Activated T-helper 1 cell treated with anti-CD3 and anti-CD28 coated beads, Interleukin-12 subunit alpha, Interleukin-12 subunit beta, Interleukin-2, Interleukin-4 antibody, amounts not matched to agents 30 ng/mL and 10 ng/mL and 1 ng/mL, durations not matched to agents 14 hours and 24 hours and 36 hours (primary cell): ENCODE data around the gene WDR26. TPM values are rescaled to one million over a fixed set of nuclear protein-coding genes. Genes with fewer than 3 reads are reported as not detected.
A peak's percentile ranks its signal among the peaks of the same experiment; 100 is the strongest.

ENCODE experiments used
- DNase-seq: peaks from one replicate; pipeline ENCODE4 v3.0.0; 2021; ENCODE audit warnings: low spot score
- H3K27ac Mint-ChIP-seq: one replicate; pipeline ENCODE4 v1.8.0; 2021; ENCODE audit warnings: mild to moderate bottlenecking, mixed read lengths
- H3K27me3 Mint-ChIP-seq: one replicate; pipeline ENCODE4 v1.8.0; 2022; ENCODE audit warnings: mild to moderate bottlenecking, moderate library complexity, mixed read lengths; ENCODE audit not compliant: insufficient read depth
- H3K36me3 Mint-ChIP-seq: one replicate; pipeline ENCODE4 v1.8.0; 2021; ENCODE audit warnings: low read depth, mixed read lengths
- H3K4me1 Mint-ChIP-seq: one replicate; pipeline ENCODE4 v1.8.0; 2021; ENCODE audit warnings: low read depth, mixed read lengths
- H3K4me3 Mint-ChIP-seq: one replicate; pipeline ENCODE4 v1.8.0; 2021; ENCODE audit warnings: mild to moderate bottlenecking, moderate library complexity, mixed read lengths
- H3K9me3 Mint-ChIP-seq: one replicate; pipeline ENCODE4 v1.8.0; 2021; ENCODE audit warnings: mixed read lengths
- intact Hi-C: fragments of 100-400 bp; cut with micrococcal nuclease; formaldehyde crosslinking; loops from one replicate; pipeline ENCODE4 v1.15.1; 2024
- total RNA-seq: library from RNA; stranded (reverse); gene quantifications from 2 replicates; pipeline ENCODE4 v1.2.3, GENCODE V29; 2022

Gene WDR26
- total RNA-seq, 1 donor from 2014 or later, result 91.6 TPM

DNA sequence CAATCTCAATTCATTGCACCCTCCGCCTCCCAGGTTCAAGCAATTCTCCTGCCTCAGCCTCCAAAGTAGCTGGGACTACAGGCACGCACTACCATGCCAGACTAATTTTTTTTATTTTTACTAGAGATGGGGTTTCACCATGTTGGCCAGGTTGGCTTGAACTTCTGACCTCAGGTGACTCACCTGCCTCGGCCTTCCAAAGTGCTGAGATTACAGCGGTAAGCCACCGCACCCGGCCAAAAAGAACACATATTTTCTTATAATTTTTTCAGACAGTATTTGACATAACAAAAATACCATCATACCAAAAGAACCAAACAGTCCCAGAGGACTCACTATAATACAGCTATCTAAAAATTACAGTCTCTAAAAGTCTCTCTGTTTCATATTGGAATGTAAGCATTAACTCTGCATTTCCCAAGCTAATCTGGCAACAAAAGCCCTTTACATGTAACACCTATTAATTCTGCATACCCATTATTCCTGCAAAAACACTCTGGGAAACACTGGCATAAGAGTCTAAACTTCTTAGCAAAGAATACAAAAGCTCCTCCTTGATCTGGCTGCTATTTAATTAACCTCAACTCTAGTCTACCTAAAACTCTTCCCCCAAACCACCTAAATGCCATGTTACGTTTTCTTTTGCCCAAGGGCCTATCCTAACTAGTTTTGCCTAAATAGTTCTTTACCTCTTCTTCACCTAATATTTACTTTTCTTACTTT lies 26.9 kb downstream of the WDR26 start:
- Mint-ChIP-seq H3K9me3 (no peaks in the 10 kb centered on the region), H3K4me3 (no peak overlapping the region), H3K27me3 (no peaks in the 10 kb centered on the region), H3K36me3 (peaks cover 47% of the 10 kb centered on the region), H3K4me1 (peaks cover 27% of the 10 kb centered on the region), H3K27ac (peak overlapping the region; percentile 15)
- no peak for DNase-seq
- intact Hi-C loops, result loop anchor here (2.0 kb wide), 1 partner anchor 17 kb away; no protein-coding TSS in a partner anchor

DNA sequence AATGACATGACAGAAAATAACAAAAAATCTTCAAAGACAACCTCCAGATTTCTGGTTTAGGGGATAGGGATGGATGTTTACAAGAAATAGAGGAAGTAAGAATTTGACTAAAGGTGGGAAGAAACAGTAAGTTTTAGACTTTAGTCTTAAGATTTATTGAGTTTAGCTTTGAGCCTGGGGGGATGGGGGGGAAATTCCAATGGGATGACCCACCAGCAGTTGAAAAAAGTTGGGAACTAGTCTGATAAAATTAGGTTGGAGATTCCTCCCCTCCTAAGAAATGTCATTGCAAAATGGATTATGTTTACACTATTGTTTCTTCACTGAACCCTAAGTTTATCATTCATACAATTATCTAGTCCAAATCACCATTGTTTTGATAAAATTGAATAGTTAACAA lies 28.4 kb downstream of the WDR26 start:
- H3K9me3 Mint-ChIP-seq, result no peaks in the 10 kb centered on the region
- H3K27me3 Mint-ChIP-seq, result no peaks in the 10 kb centered on the region
- peaks cover 30% of the 10 kb centered on the region for H3K4me1 Mint-ChIP-seq
- H3K4me3 Mint-ChIP-seq, result no peak overlapping the region
- DNase-seq, result no peak
- peaks cover 41% of the 10 kb centered on the region for H3K36me3 Mint-ChIP-seq
- H3K27ac Mint-ChIP-seq, result no peak overlapping the region
- intact Hi-C loops, result no loop called here

DNA sequence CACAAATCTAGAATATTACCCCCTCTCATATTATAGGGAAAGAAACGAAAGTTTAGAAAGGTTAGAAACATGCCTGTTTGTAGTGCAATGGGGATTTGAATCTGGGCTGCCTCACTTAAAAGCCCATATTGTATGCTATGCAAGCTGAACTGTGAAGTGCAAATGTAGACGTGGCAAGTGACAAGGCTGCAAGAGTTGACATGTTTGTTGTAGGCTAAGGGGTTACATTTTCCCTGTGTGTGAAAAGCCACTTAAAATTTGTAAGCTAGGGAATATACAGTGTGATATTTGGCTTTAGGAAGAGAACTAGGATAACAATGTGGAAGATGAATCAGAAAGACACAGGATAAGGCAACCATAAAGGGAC lies 29.0 kb downstream of the WDR26 start:
- Mint-ChIP-seq H3K4me3 (no peak overlapping the region), H3K9me3 (no peaks in the 10 kb centered on the region), H3K27me3 (no peaks in the 10 kb centered on the region), H3K27ac (peak overlapping the region; percentile 6), H3K4me1 (peaks cover 30% of the 10 kb centered on the region), H3K36me3 (peaks cover 43% of the 10 kb centered on the region)
- intact Hi-C loops, result no loop called here
- no peak for DNase-seq

DNA sequence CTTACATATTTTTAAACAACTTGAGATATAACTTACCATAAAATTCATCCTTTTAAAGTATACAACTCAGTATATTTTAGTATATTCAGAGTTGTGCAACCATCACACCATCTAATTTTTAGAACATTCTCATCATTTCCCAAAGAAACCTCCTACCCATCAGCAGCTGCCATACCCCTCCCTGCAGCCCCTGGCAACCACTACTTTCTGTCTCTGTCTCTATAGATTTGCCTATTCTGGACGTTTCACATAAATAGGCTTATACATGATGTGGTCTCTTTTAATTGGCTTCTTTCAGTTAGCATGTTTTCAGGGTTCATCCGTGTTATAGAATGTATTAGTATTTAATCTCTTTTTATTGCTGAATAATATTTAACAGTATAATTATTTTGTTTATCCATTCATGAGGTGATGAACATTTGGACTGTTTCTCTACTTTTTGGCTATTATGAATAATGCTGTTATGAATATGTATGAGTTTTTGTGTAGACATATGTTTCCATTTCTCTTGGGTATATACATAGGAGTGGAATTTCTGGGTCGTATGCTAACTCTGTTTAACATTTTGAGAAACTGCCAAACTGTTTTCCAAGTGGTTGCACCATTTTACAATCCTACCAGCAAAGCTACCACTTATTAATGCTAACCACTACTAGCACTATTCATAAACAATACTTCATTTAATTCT lies 29.5 kb downstream of the WDR26 start:
- Mint-ChIP-seq H3K27ac (peak overlapping the region; percentile 57), H3K4me1 (peaks cover 30% of the 10 kb centered on the region), H3K27me3 (no peaks in the 10 kb centered on the region), H3K9me3 (no peaks in the 10 kb centered on the region), H3K36me3 (peaks cover 44% of the 10 kb centered on the region), H3K4me3 (no peak overlapping the region)
- no peak for DNase-seq
- intact Hi-C loops, result no loop called here

DNA sequence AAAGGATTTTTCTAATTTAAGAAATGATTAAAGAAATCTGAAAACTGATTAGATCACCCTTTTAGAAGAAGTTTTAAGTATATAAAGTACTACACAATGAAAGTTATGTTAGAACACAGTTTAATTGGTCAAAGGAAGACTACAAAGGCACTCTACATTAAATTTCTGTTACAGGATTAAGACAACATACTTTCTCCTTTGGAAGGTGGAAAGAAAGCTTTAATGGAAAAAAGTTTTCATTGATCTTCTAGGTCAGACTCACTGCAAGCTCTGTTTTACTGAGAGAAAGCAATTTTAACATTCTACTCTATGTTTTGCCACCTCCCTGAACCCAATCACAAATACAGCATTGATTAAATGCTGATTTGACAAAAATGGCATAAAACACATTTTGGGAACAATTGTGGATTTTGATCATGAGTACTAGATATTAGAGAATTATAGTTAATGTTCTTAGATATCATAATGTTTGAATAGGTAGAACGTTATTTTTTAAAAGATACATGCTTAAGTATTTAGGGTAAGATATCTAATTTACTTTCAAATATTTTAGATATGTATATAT lies 32.0 kb downstream of the WDR26 start:
- intact Hi-C loops, result no loop called here
- no peak for DNase-seq
- H3K9me3 Mint-ChIP-seq, result no peaks in the 10 kb centered on the region
- no peaks in the 10 kb centered on the region for H3K27me3 Mint-ChIP-seq
- H3K27ac Mint-ChIP-seq, result no peak overlapping the region
- no peak overlapping the region for H3K4me3 Mint-ChIP-seq
- peaks cover 58% of the 10 kb centered on the region for H3K36me3 Mint-ChIP-seq
- peaks cover 34% of the 10 kb centered on the region for H3K4me1 Mint-ChIP-seq

DNA sequence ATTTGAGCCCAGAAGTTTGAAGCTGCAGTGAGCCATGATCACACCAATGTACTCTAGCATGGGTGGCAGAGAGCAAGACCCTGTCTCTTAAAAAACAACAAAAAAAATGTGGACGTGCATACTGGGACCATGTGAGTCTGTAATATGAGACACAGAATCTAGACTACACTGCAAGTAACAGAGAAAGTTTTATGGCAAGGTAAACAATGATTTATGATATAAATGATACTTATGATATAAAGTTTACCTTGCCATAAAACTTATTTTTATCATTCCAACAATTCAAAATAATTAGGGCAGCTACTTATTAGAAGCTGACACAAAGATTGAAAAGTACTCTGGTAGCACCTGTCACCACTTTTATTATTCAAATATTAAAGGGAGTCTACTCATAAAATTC lies 34.7 kb downstream of the WDR26 start:
- intact Hi-C loops, result no loop called here
- Mint-ChIP-seq H3K4me1 (peaks cover 22% of the 10 kb centered on the region), H3K27ac (peak overlapping the region; percentile 34), H3K36me3 (peaks cover 61% of the 10 kb centered on the region), H3K27me3 (no peaks in the 10 kb centered on the region), H3K9me3 (no peaks in the 10 kb centered on the region), H3K4me3 (no peak overlapping the region)
- DNase-seq, result no peak

DNA sequence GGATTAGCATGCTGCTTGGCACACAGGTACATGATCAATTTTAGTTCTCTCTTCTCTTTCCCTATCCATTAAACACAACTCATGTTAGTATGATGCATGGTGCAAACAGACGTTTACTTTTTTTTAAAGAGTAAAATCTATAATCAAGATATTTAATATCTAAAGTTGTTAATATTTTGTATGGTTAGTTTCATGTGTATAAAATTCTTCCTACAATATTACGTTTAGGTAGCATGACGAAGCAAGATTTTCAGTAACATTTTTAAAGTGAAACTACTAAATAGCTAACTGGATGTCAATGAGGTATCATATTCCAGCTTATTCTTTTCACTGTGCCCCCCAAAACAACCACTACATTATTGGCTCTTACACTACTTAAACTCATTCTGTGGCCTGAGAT lies 41.3 kb downstream of the WDR26 start:
- Mint-ChIP-seq H3K4me3 (no peak overlapping the region), H3K9me3 (no peaks in the 10 kb centered on the region), H3K36me3 (peaks cover 60% of the 10 kb centered on the region), H3K27ac (peak overlapping the region; percentile 31), H3K27me3 (no peaks in the 10 kb centered on the region), H3K4me1 (peaks cover 19% of the 10 kb centered on the region)
- no peak for DNase-seq
- intact Hi-C loops, result no loop called here

DNA sequence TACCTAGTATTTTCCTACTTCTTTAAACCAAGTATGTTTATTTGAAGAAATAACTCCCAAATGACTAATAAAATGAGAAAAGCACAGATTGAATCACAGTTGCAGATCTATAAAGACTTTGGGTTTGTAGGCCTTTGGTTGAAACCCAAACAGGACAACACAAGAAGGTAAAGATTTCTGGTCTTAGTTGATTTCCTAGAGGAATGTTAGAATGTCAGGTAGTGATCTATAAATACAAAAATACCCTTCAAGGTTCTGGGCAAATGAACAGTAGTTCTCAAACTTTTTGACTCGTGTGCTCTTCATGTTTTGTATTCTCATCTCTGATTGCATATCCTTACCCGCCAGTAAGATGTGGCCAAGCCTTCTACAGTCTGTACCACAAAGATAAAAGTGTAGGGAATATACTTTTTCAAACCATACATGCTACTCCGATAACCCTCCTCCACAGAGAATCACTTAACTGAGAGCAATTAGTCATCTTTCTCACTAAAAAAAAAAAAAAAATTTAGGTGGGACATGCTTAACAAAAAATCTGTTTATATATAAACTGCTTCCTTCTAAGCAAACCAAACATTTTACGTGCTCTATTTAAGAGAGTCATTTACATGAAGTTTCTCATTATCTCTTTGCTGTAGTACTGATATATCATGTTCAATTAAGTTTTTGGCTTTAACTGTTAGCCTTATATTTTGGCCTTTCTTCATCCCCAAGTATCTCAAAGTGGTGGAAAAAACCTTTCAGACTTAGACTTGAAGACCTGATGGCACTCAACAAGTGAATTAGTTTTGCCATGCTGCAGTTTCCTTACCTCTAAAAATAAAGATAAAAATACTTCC lies 42.0 kb downstream of the WDR26 start:
- Mint-ChIP-seq H3K4me1 (peaks cover 25% of the 10 kb centered on the region), H3K27ac (peak overlapping the region; percentile 34), H3K36me3 (peaks cover 58% of the 10 kb centered on the region), H3K27me3 (no peaks in the 10 kb centered on the region), H3K9me3 (no peaks in the 10 kb centered on the region), H3K4me3 (no peak overlapping the region)
- intact Hi-C loops, result no loop called here
- no peak for DNase-seq

DNA sequence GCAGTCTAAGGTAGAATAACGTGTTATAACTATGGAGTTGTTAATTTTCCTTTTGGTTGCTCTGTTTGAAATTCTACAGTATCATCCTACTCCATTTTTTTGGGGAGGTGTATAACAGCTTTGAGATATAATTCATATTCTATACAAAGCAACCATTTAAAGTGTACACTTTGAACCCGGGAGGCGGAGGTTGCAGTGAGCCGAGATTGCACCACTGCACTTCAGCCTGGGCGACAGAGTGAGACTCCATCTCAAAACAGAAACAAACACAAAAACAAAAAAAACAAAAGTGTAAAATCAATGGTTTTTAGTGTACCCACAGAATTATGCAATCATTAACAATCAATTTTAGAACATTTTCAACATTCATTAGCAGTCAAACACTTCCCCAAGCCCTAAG lies 44.1 kb downstream of the WDR26 start:
- no peaks in the 10 kb centered on the region for H3K9me3 Mint-ChIP-seq
- no peaks in the 10 kb centered on the region for H3K27me3 Mint-ChIP-seq
- no peak for DNase-seq
- no peak overlapping the region for H3K4me3 Mint-ChIP-seq
- intact Hi-C loops, result no loop called here
- H3K27ac Mint-ChIP-seq, result no peak overlapping the region
- peaks cover 43% of the 10 kb centered on the region for H3K4me1 Mint-ChIP-seq
- peaks cover 52% of the 10 kb centered on the region for H3K36me3 Mint-ChIP-seq

DNA sequence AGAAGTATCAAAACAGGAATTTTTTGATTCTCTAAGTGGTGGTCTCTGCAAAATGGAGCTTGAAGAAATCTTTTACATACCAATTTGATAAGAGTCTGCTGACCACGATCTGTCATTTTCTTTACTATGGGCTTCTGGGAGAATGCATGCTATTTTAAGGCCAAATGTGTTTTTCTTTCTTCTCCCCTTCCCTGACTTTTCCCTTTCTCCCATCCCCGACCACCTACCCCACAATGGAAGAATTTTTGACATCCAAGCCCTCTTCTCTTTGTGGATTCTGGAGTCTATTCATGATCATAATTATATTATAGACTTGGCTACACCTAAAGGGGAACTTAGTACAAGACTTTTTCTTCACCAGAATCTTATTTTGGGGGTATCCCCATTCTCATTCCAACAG lies 46.7 kb downstream of the WDR26 start:
- no peak for DNase-seq
- Mint-ChIP-seq H3K27me3 (no peaks in the 10 kb centered on the region), H3K27ac (peak overlapping the region; percentile 13), H3K36me3 (peaks cover 54% of the 10 kb centered on the region), H3K9me3 (no peaks in the 10 kb centered on the region), H3K4me3 (no peak overlapping the region), H3K4me1 (peaks cover 39% of the 10 kb centered on the region)
- intact Hi-C loops, result loop anchor here (2.0 kb wide), 1 partner anchor 37 kb away; no protein-coding TSS in a partner anchor

DNA sequence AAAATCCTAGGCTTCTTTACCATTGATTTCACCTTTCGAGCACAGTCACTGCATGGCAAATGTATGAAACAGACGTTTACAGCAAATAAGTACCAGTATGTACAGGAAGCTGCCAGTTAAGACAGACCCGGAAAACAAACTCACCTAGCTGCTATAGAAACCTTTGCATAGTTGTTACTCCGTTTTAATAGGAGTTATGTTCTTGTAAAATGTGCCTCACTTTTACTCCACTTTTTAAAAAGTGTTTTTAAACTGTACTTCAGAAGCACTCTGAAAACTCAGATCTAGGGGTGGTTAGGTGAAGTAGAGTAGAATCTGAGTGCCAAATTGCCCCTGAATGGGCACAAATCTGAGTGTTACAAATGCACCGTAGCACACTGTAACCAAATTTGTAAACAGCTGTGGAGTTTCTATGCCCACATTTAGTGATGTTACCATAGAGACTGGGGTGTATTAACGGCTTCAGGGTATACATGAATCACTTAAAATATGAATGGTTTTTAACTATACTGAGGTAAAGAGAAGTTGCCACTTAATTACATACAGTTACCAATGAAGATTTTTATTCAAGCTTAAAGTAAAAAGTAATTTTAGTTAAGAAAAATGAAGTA lies 47.2 kb downstream of the WDR26 start:
- H3K9me3 Mint-ChIP-seq, result no peaks in the 10 kb centered on the region
- peaks cover 39% of the 10 kb centered on the region for H3K4me1 Mint-ChIP-seq
- intact Hi-C loops, result loop anchor here (2.0 kb wide), 1 partner anchor 37 kb away; no protein-coding TSS in a partner anchor
- no peak overlapping the region for H3K27ac Mint-ChIP-seq
- peaks cover 51% of the 10 kb centered on the region for H3K36me3 Mint-ChIP-seq
- peak overlapping the region; percentile 5 for H3K4me3 Mint-ChIP-seq
- no peak for DNase-seq
- H3K27me3 Mint-ChIP-seq, result no peaks in the 10 kb centered on the region

DNA sequence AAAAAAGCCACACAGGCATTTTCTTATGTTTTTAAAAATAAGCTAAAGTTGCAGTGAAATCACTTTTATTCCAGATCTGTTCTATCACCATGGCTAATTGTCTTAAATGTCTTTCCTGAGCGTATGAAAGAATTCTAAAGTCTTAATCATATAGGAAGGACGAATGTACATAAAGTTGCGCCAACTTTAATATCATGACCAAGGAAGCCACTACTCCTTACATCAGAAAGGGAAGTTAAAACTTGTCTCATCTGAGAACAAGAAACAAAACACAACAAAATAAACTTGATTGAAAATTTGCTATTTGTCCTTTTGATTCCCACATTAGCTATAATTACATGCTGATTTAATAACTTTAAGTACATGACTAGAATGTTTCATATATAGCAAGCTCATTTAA lies 51.4 kb downstream of the WDR26 start:
- peaks cover 72% of the 10 kb centered on the region for H3K4me1 Mint-ChIP-seq
- peak overlapping the region; percentile 6 for H3K27ac Mint-ChIP-seq
- H3K9me3 Mint-ChIP-seq, result no peaks in the 10 kb centered on the region
- peaks cover 54% of the 10 kb centered on the region for H3K36me3 Mint-ChIP-seq
- no peak overlapping the region for H3K4me3 Mint-ChIP-seq
- DNase-seq, result no peak
- intact Hi-C loops, result loop anchor here (5.0 kb wide), 1 partner anchor 536 kb away; the partner anchor contains the start of gene TP53BP2
- no peaks in the 10 kb centered on the region for H3K27me3 Mint-ChIP-seq
